HG03095 (cell line): ENCODE measurements around the gene CARD10.

Source experiments
- ATAC-seq: cut with Tn5 transposase; IDR thresholded peaks from one replicate; pipeline ENCODE4 v1.9.1; 2021; ENCODE audit warnings: moderate library complexity; ENCODE audit not compliant: unreplicated experiment

The CARD10 gene, protein sequence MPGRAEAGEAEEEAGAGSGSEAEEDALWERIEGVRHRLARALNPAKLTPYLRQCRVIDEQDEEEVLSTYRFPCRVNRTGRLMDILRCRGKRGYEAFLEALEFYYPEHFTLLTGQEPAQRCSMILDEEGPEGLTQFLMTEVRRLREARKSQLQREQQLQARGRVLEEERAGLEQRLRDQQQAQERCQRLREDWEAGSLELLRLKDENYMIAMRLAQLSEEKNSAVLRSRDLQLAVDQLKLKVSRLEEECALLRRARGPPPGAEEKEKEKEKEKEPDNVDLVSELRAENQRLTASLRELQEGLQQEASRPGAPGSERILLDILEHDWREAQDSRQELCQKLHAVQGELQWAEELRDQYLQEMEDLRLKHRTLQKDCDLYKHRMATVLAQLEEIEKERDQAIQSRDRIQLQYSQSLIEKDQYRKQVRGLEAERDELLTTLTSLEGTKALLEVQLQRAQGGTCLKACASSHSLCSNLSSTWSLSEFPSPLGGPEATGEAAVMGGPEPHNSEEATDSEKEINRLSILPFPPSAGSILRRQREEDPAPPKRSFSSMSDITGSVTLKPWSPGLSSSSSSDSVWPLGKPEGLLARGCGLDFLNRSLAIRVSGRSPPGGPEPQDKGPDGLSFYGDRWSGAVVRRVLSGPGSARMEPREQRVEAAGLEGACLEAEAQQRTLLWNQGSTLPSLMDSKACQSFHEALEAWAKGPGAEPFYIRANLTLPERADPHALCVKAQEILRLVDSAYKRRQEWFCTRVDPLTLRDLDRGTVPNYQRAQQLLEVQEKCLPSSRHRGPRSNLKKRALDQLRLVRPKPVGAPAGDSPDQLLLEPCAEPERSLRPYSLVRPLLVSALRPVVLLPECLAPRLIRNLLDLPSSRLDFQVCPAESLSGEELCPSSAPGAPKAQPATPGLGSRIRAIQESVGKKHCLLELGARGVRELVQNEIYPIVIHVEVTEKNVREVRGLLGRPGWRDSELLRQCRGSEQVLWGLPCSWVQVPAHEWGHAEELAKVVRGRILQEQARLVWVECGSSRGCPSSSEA

DNA sequence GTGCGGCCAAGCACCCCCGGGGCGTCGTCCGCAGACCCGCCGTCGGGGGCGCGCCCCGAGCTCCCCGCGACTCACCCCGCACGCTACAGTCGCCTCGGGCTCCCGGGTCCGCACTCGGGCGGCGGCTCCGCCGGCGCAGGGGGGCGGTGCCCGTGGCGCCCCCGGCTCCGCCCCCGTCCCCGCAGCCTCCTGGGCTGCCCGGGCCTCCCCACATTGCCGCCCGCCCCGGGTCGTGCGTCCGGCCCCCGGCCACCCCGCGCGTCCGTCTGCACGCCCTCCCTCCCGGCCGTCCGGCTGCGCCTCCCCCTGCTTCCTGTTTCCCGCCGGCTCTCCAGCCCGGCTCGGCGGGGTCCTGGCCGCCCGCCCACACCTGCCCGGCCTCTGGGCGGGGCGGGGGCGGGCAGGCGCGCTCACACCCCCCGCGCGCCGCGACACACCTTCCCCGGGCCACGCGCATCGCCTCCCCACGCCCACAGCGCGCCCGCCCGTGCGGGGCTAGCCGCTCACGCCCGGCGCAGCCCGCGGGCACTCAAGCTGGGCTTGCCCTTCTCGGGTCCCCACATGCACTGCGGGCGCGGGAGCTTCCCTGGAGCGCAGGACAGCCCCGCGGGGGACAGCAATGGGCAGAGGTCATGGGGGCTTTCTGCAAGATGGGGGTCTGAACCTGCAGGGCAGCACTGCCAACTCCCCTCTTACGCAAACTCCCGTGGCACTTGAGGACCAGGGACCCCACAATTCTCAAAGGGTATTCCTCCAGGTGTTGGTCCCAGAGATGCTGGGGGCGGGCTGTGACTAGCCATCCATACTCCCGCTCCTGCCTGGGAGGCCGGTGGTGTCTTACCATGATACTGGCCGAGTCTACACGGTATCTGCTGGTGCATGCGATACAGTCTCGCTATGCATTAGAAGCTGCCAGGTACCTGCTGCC is at the start of gene CARD10:
CARD10 (minus strand) TSS at position 148 of the 928 bp plus-strand sequence. CDS start 215 bp downstream, outside the sequence.
- ATAC-seq = no peak

DNA sequence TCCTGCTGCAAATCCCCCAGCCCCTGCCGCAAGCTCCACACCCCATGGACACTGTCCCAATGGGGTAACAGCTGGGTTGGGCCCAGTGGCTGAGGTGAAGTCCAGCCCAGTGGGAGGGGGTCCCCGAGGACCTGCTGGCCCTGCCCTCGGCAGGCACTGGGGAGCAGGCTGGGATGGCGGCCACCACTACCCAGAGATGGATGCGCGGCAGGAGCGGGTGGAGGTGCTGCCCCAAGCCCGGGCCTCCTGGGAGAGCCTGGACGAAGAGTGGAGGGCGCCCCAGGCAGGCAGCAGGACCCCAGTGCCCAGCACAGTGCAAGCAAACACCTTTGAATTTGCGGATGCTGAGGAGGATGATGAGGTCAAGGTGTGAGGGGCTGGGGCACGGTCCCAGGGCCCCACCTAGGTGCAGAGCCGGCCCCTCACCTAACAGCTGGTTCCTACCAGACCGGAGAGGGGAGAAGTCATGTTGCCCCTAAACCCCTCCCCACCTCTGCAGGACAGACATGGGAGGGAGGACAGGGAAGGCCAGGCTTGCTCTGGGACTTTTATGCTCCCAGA is 49.3 kb upstream of the CARD10 start:
- no peak for ATAC-seq

DNA sequence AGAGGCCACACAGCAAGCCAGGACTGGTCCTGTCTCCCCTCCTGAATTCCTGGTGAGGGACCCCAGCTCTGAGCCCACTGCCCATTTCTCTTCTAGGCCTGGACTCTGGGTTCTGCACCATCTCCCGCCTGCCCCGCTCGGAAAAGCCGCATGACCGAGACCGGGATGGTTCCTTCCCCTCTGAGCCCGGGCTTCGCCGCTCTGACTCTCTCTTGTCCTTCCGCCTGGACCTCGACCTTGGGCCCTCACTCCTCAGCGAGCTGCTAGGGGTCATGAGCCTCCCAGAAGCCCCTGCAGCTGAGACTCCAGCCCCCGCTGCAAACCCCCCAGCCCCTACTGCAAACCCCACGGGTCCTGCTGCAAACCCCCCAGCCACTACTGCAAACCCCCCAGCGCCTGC is 48.8 kb upstream of the CARD10 start:
- ATAC-seq = no peak

DNA sequence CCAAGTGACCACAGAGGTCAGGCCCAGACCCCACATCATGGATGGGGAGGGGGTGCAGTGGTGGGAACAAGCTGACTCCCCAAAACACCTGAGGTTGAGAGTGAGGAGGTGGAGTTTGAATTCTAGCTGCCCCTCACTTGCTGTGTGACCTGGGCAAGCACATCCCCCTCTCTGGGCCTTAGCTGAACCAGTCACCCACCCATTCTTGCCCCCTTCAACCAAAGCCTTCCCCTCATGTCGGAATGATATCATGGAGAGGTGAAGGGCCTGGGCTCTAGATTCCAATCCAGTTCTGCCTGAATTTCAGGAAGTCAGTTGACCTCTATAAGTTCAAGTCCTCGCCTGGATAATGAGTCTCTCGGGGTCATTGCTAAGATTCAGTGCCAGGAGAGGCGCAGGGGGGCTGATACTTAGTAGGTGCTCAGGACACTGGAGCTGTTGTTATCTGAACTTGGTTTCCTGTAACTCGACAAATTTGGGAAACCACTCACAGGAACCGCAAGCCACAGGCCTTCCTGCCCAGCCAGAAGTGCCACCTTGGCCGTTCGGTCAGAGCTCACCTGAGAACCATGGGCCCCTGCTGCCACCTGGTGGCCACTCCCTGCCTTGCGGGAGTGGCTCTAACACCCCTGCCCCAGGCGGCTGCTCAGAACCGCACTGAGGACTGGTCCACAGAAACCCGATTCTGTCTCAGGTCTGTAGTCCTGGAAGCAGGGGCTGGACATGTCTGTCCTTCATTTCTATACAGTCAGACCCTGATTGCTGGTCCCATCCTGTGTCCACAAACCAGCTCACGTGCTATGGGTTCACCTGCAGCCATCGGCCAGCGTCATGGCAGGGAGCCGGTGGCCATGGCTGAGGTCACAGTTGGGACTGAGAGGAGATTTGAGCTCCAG is 47.9 kb upstream of the CARD10 start:
- ATAC-seq = no peak

DNA sequence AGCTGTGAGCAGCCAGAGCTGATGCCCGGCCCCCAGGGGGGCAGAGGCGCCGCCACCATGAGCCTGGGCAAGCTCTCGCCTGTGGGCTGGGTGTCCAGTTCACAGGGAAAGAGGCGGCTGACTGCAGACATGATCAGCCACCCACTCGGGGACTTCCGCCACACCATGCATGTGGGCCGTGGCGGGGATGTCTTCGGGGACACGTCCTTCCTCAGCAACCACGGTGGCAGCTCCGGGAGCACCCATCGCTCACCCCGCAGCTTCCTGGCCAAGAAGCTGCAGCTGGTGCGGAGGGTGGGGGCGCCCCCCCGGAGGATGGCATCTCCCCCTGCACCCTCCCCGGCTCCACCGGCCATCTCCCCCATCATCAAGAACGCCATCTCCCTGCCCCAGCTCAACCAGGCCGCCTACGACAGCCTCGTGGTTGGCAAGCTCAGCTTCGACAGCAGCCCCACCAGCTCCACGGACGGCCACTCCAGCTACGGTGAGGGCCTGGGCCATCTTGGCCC is 47.2 kb upstream of the CARD10 start:
- no peak for ATAC-seq

DNA sequence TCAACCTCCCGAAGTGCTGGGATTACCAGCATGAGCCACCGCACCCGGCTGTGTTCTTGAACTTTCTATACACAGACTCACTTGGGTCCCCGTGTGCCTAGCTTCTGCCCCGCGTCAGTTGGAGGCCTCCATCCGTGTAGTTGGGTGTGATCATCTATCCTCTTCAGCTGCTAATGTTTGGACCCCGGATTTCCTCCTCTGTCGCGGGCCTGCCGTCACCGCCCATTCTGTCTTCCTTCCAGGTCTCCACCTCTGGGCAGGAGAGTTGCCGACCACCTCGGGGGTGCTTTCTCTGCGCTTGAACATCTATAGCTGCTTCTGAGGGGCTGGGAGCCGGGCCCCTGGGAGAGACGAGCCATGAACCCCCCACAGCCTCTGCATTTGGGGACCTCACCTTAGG is 46.6 kb upstream of the CARD10 start:
- ATAC-seq = no peak

DNA sequence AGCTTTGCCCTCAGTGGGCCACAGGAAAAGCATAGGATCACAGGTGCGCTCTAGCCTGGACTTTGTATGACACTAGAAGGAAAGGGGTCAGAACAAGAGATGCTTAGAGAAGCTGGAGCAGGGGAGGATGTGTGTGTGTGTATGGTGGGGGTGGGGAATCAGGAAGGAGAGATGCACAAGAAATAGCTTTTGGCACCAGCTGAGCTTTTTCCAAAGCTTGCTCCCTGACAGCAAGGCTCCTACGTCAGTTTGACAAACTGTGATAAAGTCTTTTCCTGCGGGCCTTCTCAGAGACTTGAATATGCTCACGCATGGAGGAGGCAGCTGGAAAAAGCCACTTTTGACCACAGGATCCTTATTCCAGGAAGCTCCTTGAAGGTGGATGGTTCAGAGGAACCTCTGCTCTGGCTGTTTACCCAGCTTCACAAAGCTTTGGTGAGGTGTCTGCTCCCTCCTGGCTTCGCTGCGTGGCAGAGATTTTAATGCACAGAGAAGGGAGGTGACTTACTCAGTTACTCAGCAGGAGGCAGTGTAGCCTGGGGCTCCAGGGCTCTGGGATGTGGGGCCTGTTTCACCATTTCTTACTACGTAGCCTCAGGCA is 45.0 kb upstream of the CARD10 start:
- ATAC-seq = no peak

DNA sequence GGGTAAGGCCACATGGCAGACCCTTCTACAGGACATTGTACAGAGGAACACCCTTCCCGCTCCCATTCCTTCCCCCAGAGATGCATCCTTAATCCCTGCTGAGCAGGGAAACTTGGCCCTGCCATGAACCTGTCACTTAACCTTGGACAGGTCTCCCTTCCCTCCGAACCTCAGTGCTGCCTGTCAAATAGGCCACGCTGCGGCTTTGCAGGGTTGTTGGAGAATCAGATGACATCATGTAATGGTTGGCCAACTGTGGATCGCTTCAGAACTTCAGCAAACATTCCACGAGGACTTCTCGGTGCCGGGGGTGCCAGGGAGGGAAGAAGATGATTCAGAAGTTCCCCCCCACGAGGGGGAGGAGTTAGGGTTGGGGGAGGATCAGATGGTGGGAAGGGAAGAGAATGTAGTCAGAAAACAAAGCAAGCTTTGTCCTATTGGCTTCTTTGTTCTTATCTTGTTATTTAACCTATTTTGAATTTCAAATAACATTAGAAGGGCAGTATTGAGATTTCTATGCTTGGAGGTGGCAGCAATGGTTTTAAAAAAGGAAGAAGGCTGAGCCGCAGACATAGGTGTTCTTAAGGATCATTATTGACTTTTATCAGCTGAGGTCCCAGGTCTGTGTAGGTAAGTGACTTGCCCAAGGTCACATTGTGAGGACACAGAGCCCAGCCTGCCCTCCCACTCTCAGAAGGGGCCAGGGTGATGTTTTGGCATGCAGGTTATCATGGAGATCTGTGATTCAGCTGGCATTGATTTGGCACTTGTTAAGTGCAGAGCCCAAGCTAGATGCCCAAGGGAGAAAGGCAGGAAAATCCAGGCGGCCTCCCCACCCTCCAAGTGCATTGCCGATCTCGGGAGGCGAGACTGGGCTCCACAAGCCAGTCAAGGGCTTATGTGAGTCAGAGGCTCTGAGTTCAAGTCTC is 44.2 kb upstream of the CARD10 start:
- no peak for ATAC-seq

DNA sequence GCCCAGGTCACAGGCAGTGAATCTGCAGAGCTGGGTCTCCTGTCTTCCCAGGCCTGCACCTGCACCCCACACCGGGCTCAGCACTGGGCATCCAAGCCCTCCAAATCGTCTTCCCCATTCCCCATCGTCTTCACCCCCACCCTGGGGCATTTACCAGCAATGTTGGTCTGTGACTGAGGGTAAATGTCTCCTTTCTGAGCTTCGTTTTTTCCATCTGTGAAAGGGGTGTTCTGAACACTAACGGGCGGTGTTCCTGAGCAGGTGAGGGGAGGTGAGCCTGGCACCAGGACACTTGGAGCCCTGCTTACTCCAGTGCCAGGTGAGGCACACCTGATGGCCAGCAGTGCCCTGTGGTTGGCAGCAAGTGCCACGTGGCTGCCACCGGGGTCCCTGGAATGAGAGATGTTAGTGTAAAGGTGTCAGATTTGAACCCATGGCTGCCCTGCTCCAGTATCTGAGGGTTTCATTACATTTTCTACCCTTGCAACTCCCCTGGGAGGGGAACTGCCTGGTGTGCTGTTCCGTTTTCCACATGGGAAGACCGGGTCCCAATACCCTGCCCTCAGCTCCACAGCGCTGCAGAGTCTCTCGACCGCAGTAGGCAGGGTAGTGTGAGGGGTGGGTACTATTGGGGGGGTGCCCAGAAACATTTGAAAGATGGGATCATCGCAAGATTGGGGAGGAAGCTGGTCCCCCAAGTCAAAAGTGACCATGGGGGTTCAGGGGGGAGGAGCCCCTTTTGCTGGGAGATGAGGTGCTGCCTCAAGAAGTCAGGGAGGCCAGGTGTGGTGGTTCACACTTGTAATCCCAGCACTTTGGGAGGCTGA is 43.0 kb upstream of the CARD10 start:
- no peak for ATAC-seq

DNA sequence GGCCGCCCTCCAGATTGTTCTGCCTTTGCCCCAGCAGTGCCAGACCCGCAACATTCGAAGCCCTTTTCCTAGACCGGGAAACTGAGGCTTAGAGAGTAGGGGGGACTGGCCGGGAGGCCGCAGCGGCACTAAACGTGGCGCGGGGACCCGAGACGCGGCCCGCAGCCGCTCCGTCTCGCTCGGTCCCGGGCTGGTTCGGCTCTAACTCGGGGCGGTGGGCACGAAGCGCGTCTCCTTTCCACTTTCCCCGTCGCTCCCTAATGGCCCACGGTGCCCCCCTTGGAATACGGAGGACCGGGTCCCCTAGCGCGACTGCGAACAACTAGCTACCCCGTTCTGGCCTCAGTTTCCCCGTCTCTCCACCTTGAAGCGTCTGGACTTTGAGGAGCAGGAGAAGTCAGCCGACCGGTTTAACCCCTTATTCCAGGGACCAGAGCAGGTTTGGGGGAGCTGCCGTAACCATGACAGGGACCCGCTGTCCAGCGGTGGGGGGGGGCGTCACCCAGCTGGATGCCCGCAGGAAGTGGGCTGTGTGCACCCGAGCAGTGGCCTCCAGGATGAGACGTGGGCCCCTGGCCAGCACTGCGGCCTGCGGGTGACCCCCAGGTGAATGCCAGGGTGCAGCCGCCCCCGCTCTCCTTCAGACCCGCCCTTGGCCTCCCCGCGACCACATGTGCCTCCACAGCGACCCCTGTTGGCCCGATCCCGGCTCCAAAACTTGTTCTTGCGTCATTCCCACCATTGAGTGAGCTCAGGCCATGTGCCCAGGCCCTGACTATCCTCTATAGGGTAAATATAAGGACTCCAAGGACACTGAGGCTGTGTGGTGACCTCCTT is 42.2 kb upstream of the CARD10 start:
- no peak for ATAC-seq

DNA sequence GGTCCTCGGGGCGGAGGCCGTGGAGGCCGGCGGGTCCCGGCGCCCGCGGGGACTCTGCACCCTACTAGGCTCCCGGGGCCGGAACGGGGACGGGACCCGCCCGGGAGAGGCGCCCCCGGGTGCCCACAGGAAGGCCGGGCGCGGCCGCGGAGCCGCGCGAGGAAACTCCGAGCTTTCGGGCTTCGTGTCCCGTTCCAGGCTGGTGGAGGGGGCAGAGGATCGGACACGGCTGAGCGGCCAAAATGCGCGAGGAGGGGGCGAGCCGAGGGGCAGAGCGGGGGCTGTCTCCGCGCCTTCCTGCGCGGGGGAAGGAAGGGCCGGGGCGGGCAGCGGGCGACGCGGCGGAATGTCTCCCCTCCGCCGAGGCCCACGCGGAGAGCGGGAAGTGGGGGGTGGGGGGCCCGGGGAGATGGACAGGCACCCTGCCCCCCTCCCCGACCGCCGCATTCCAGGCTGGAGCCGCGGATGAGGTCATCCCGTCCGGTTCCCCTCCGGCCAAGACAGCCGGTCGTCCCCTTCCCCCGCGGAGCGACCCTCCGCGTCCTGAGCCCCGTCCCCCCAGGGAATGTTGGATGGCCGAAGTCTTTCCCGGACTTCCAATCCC is 41.5 kb upstream of the CARD10 start:
- ATAC-seq = no peak

DNA sequence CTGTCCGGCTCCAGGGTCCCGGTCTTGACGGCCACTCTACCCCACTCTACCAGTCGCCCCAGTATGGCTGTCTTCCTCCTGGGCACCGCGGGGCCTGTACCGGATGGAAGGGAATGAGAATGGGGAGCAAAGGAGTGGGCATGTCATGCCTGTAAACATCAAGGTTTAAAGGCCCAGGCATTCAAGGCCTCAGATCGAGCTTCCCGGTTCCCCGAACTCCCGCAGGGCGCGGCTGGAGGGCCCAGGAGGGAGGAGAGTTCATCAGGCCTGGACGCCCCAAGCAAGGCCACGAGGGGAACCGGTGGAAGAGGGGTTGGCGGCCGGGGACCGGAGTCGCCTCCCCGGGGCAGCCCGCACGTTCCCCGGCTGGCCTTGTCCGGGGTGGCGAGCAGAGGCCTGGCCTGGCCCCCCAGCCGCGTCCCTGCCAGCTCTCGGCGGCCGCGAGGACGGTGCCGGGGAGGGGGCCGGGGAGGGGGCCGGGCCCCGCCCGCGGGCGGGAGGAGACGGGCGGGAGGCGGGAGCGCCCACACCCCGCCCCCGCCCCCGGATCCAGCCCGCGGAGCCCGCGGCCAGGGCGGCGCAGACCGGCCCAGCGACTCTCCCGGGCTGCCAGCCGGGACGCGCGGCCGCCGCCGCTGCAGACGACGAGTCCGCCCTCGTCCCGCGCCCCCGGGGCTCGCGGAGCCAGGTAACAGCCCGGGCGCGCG is 40.8 kb upstream of the CARD10 start, which contains the start of gene CDC42EP1:
CDC42EP1 (plus strand) TSS at position 580 of the 707 bp plus-strand sequence. CDS start 5,870 bp downstream, outside the sequence.
- ATAC-seq = no peak

DNA sequence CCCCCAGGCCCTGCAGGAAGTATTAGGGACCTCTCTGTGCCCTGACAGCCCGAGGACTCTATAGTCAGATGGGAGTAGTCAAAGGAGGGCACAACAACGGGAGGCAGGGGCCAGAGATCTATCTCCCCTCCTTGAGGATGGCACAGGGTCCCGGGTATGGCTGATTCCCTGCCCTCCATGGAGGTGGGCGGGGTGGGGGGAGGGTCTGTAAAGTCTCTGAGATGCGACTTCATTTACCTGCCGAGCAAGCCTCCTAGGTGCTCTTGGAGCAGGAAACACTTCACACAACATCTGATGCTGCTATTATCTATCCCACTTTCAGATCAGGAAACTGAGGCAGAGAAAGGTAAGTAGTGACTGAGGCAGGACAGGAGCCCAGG is 40.3 kb upstream of the CARD10 start:
- ATAC-seq = no peak

DNA sequence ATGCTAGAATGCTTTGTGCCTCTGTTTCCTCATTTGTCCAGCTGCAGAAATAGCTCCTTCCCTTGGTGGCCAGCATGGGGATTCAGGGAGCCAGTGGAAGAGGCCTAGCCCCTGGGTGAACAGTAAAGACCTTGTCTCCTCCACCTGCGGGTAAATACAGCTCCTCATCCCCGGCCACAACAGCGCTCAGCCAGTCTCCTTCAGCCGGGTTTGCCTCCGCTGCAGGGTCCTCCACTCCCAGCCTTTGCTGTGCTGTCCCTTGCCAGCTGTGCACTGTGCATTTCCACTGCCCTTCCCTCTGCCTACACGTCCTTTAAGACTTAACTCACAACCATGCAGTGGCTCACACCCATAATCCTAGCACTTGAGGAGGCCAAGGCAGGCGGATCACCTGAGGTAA is 39.6 kb upstream of the CARD10 start:
- ATAC-seq = no peak
